ENCODE data around the gene PCDHB2. TPM values are rescaled to one million over a fixed set of nuclear protein-coding genes. Genes with fewer than 3 reads are reported as not detected.
A peak's percentile ranks its signal among the peaks of the same experiment; 100 is the strongest.

Gene PCDHB2
- total and polyA plus RNA-seq, 2 of the 4 experiments (the other 2 are of a cell fraction) = 0.36 to 0.46 TPM

- Histone ChIP-seq H4K8ac (ENCODE audit: low read depth in 2 of 2, low read length in 2 of 2) (no peak overlapping the region), H3K79me1 (ENCODE audit: low read depth in 1 of 2, low read length in 2 of 2) (no peaks in the 10 kb centered on the region), H3K27me3 (ENCODE audit: control insufficient read depth, insufficient read depth, low read length) (no peaks in the 10 kb centered on the region), H4K91ac (ENCODE audit: insufficient read depth, low read depth, low read length) (no peak overlapping the region), H3K9me3 (ENCODE audit: control insufficient read depth, insufficient read depth, low read length) (peaks cover 8% of the 10 kb centered on the region), H3K4me2 (ENCODE audit: low read depth, low read length) (peak overlapping the region; percentile 27), H3K27ac (ENCODE audit: insufficient read depth, low read length) (no peak overlapping the region), H2AK9ac (replicated peaks; ENCODE audit: low read depth, low read length, poor library complexity) (no peak overlapping the region), H3K36me3 (ENCODE audit: control insufficient read depth, insufficient read depth, low read length) (no peaks in the 10 kb centered on the region), H2BK120ac (ENCODE audit: low read depth, low read length) (no peak overlapping the region), H3K18ac (ENCODE audit: low read depth, low read length) (no peak overlapping the region), H2AK5ac (ENCODE audit: low read depth, low read length) (no peak overlapping the region), H3K4me1 (ENCODE audit: control insufficient read depth, insufficient read depth, low read length) (no peaks in the 10 kb centered on the region), H2BK20ac (ENCODE audit: low read depth, low read length) (no peak overlapping the region), H2BK5ac (ENCODE audit: low read depth, low read length, poor library complexity, severe bottlenecking) (no peak overlapping the region), H2BK15ac (ENCODE audit: low read depth, low read length) (no peak overlapping the region), H3K9me1 (ENCODE audit: insufficient read depth, low read length) (no peaks in the 10 kb centered on the region), H4K20me1 (ENCODE audit: insufficient read depth, low read length) (no peaks in the 10 kb centered on the region), H4K5ac (ENCODE audit: low read depth, low read length) (no peak overlapping the region), H3K23ac (ENCODE audit: low read depth, low read length) (no peak overlapping the region), H3K4me3 (ENCODE audit: insufficient read depth, low read depth, low read length) (peak overlapping the region; percentile 86), H2AFZ (replicated peaks; ENCODE audit: low read length, poor library complexity) (no peak overlapping the region), H3K56ac (ENCODE audit: extremely low read depth, insufficient read depth, low read length) (no peak overlapping the region), H3K14ac (replicated peaks; ENCODE audit: low read depth, low read length) (no peak overlapping the region), H3K4ac (ENCODE audit: low read depth, low read length) (no peak overlapping the region), H3K9ac (ENCODE audit: low read depth, low read length) (no peak overlapping the region)
- POLR2A ChIA-PET (ENCODE audit: unreplicated experiment) = no interaction called here
- intact Hi-C loops (cut with micrococcal nuclease) (no loop called here), in situ Hi-C loops (cut with MboI; ENCODE audit: low sequenced_read_pairs) (no loop called here), dilution Hi-C loops (cut with HindIII; ENCODE audit: low sequenced_read_pairs, unreplicated experiment) (no loop called here)
- 24% methylated on average over 4 of the region's 12 CpGs; no CpG with 5 or more reads in 1 of the 2 experiments for WGBS, 2 experiments (ENCODE audit: extremely low coverage in 2 of 2, insufficient read length in 1 of 2)
- no peak for TF ChIP-seq NFE2L2 (IDR thresholded peaks at IDR 0.05; ENCODE audit: low read depth, low read length)
- TF ChIP-seq CTCF (conservative IDR thresholded peaks at IDR 0.05; ENCODE audit: low read depth, low read length) = no peak
- no peak for TF ChIP-seq MAFK (IDR thresholded peaks at IDR 0.05; ENCODE audit: low read depth, low read length)
- no peak for TF ChIP-seq SMC3 (IDR thresholded peaks at IDR 0.05; ENCODE audit: low read depth, low read length)
- no peak for TF ChIP-seq CEBPB (IDR thresholded peaks at IDR 0.05; ENCODE audit: low read depth, low read length)
- TF ChIP-seq BHLHE40 (IDR thresholded peaks at IDR 0.05; ENCODE audit: low read depth, low read length) = no peak
- TF ChIP-seq ELK1 (IDR thresholded peaks at IDR 0.05; ENCODE audit: borderline replicate concordance, low read depth, low read length) = no peak
- no peak for TF ChIP-seq RCOR1 (IDR thresholded peaks at IDR 0.05; ENCODE audit: insufficient replicate concordance, low read length)
- TF ChIP-seq MAZ (IDR thresholded peaks at IDR 0.05; ENCODE audit: borderline replicate concordance, low read depth, low read length) = no peak
- TF ChIP-seq RAD21 (IDR thresholded peaks at IDR 0.05; ENCODE audit: low read length) = no peak
- no peak for TF ChIP-seq CHD1 (IDR thresholded peaks at IDR 0.05; ENCODE audit: low read depth, low read length)
- no TSS peak for BruUV-seq (replicated peaks)
- CTCF ChIA-PET = no interaction called here
- ATAC-seq (ENCODE audit: low read depth) (no peak), DNase-seq (no peak)
These were observed 837 bp downstream of the PCDHB2 start for GRCh38 chr5:141095263-141095641.

All from IMR-90 (cell line).